GM18499 (cell line): Measurements from ENCODE around the gene ASTN1.

ENCODE experiments used
- ATAC-seq: cut with Tn5 transposase; IDR thresholded peaks from one replicate; pipeline ENCODE4 v1.9.1; 2021; ENCODE audit warnings: moderate number of reproducible peaks; ENCODE audit not compliant: insufficient read depth, unreplicated experiment

ASTN1 gene

DNA sequence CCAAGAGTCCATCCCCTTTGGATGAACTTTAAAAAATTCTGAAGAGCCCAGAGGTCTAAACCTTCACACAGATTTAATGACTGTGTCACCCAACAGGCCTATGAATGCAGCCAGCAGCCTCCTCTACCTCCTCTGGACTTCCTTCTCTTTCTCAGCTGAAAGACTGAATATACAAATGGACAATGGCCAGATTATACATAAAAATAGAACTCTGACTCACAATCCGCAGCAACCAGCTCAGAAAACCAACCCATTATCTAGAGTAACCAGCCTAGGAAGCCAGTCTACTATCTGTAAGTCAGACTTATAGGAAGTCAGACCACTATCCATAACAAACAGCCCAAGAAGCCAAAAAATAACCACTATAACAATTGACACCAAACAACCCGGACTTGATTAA lies 224.5 kb downstream of the ASTN1 start:
- no peak for ATAC-seq

DNA sequence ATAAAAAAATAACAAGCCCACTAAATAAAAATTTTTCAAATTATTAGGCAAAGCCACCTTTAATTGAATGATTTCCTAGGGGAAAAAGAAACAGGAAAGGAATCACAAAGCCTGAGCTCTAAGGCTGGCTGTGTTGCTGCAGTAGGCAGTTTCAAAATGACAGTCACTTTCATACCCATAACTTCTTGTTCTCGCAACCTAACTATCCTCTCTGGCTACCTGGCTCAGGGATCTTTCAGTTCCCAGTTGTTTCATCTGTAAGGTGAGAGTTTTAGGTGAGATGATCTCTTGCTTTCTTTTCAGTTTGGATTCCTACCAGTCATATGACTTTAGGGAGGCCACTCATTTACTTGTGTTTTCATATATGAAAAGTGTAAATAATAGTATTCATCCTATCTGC lies 226.1 kb downstream of the ASTN1 start:
- ATAC-seq = no peak

DNA sequence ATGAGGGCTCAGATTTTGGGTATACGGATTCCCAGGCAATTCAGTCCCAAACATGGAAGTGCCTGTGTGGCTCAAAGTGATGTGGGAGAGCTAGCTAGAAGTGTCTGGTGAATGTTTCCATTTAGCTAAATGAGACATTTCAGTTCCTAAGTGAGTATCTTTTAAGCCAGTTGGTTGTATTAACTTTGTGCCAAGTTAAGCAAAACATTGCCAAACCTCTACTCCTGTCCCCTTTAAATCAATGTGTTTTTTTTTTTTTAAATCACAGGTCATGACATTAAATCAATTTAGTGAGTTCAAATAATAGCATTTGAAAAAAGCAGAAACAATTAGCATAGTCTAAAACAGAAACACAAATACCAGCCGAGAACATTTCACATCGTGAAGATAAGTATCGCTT lies 230.1 kb downstream of the ASTN1 start:
- no peak for ATAC-seq

DNA sequence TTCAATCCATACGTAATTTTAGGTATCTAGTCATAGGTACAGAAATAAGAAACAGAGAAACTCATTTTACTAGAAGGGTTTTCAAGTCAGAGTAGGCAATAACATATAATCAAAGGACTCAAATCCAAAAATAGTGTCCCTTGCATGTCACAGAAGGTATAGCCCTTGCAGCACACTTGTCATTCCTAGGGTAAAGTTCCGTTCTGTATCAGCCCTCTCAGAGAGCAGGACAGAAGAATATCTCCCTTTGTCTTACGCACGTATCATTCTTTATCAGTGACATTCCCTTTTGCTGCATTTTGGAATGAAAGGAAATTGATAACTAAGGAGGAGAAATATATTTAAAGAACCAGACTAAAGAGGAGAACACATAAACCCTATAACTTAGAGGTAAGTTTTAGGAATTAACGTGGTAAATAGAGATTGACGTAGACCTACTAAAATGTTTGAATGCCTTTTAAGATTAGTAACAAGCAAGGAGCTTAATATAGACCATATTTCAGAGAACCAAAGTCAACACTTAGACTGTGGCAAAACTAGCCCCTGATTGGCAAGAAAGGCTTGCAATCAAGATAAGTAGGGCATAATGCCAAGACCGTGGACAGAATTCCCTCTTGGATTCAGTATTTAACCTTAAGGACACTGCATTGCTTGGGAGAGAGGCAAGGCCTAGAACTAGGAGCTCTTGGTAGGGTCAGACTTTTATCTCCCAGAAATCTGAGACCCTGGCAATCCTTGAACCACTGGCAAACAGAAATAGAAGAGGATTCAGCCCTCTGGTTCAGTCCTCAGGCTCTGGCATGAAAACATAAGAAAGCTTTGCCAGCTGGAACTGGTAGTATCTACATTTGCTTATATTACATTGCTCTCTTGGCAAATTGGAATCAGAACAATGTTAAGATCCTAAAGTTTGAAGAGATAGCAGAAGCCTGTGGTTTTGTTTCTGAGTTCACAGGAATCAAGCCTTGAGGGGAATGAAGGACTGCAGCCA lies 232.1 kb downstream of the ASTN1 start:
- no peak for ATAC-seq

DNA sequence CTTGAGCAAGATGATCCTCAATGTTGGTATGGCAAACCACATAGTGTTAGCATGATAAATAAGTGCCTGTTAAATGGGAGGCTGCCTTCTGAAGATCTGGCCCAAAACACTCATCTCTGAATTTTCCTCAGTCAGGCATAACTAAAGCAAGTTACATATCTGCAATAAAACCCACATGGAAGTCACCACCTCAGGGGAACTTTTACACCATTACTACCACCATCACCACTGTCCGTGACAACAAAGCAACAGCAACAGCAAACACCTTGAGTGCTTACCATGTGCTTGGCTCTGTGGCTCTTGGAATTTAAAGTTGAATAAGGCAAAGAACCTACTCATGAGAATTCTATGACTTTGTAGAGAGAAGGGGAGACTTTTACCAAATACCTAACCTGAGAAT lies 233.0 kb downstream of the ASTN1 start:
- ATAC-seq = no peak

DNA sequence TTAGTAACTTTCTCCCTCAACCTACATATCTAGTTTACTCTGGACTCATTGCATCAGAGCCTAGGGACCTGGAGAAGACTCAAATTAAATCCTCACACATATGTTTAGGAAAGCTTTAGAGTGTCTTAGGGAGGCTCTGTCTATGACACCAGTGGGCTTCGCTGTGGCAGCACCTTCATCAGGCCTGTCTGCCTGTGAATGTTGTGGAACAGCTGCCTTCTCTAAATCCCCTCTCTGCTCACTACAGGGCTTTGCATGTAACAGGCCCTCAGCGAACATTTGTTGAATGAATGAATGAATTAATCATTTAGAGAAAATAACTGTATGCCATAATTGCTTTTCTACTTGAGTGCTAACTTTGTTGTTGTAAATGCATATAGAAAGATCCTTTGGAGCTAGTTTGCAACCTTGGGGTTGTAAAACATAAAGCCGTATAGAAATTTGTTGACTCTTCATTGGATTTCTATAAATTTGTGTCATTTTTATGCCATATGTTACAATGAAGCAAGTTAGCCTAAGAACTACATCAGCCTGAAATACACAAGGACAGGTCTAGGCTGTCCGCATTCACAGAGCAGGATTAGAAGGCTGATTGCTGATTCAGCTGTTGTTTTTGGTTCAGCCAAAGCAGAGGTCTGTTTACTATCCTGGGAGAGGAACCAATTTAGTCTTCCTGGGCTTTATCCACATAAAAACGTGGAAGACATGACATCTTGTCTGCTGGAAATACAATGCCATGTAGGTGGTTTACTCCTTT lies 238.0 kb downstream of the ASTN1 start:
- no peak for ATAC-seq

DNA sequence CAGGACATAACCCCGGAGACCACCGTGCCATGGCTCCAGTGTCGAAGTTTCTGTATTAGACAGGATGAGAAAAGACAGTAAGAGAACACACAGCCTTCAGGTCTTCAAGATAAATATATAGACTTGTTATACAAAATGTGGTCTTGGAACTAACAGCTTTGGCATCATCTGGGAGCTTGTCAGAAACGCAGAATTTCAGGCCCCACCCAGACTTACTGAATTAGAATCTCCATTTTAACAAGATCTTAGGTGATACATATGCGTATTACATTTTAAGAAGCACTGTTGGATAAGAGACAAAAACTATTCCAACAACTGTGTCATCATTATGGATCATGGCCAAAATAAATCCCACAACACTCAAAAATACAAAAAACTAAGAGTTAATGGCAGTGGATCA lies 239.3 kb downstream of the ASTN1 start:
- ATAC-seq = no peak

DNA sequence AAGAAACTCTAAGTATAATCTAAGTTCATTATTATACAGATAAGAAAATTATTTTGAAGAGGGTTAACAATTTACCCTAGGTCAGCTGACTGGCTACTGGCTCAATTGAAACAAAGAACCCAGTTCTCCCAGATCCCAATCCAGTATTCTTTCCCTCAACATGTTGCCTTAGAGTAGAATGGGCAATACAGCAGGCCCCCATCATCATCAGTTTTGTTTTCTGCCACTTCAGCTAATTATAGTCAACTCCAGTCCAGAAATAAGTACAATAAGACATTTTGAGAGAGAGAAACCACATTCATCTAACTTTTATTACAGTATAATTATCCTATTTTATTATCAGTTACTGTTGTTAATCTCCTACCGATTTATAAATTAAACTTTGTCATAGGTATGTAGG lies 241.2 kb downstream of the ASTN1 start:
- ATAC-seq = no peak

DNA sequence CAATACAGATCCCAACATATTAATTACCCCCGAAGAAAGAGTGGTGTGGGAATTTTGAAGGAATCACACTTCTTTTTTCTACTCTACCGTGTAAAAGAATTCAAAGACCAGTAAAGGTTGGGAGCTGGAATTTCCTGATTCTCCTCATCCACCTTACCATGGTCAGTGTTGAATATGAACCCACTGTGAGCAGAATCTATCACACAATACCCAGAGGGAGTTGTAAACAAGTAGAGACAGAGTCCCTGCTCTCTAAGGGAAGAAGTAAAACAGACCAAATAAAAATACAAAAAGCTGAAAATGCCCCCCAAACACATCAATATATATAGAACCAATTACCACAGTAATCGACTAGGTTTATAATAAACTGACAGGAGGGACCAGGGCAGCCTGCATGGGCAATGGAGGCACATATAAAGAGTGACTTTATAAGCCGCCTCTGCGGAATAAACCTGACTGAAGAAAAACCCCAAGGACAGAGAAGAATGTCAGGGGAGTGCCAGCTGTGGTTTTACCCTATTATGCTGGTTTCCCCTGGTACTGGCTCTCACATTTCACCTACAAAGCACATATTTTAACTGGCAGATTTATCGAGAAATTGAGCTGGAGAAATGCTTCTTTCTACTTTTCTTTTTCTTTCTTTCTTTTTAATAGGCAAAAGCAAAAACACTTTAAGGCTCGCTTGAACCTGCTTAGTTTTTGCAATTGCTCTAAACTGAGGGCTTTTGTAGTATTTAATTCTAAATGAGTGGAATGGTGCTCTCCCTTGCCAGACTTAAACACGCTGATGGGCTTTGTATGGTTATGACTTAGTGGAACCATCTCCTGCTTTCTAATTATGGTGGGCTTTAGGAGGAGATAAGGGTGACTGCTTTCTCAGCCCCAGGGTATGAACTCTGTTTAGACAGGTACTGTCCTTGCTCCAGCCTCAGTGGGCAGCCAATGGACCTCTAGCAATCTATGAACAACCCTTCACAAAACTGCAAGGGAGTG lies 244.8 kb downstream of the ASTN1 start:
- ATAC-seq = no peak

DNA sequence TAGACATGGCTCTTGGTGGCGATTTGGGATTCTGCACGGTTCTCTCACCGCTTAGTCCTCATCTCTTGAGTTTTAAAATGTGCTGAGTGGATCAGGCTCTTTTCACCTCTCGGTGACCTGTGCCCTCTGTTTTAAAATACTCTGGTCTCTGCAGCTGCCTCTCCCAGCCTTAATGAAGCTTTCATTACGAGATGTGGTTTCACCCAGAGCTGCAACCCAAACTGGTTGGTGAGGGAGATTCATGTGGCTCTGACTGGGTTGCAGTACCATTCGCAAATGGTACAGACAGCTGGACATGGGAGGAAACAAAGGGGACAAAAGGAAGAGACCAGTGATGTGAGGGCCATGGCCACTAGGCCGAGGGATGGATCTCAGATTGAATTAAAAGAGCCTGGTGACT lies 258.9 kb downstream of the ASTN1 start:
- ATAC-seq = no peak

DNA sequence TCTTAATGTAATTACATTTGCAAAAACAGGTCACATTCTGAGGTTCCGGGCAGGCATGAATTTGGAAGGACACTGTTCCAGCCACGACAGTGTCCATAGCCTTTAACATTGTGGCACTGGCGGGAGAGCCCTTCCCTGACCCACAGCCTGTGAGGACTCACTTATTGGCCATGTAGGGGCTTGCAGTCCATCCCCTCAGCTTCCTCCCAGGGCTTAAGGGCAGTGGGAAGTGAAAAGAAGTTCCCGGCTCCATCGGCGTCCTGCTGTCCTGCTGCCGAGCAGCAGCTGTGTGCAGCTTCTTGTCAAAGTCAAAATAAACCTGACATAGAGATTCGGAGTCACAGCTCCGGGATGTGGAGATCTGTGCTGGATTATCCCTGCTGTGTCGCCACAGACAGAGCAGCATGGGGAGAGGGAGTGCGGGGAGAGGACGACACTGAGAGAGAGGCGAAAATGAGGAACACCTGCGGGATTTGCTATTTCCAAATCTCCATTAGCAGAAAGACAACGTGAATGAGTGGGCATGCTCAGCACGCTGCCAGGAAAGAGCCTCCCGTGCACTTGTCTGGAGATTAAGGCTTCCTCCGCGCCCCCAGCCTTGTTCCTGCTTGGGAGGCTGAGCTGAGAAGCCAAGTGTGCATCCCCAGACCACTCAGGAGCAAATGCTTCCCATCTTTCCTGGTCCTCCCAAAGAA lies 260.3 kb downstream of the ASTN1 start:
- no peak for ATAC-seq

DNA sequence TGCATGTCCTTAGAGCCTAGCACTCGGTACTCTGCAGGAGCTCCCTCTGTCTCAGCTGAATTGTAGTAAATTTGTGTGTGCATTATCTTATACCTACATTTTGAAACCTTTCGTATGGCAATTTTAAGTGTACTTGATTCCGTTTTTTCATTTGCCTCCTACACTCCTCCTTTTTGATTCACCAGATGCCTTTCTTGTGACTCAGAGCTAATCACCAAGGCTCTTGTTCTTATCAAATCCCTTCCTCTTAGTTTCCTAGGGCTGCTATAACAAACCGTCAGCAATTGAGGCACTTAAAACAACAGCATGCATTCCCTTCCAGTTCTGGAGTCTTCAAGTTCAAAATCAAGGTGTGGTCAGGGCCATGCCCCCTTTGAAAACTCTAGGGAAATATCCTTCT lies 261.0 kb downstream of the ASTN1 start:
- no peak for ATAC-seq

DNA sequence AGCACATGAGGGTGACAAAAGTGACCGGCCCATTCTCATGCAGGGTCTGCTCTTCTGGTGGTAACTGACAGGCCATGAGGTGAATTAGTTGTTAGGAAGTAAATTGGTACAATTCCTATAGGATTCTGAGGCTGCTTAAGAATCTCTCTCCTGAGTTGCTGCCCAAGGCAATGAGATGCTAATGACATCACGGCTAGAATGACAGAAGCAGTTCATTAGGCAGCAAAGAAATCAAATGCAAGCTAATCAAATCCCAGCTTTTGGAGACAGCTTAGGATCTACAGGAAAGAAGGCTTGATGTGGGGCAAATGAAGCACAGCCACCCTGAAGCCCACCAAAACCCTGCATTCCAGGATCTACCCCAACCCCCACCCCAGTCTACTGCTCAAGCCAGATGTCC lies 265.2 kb downstream of the ASTN1 start:
- ATAC-seq = no peak

DNA sequence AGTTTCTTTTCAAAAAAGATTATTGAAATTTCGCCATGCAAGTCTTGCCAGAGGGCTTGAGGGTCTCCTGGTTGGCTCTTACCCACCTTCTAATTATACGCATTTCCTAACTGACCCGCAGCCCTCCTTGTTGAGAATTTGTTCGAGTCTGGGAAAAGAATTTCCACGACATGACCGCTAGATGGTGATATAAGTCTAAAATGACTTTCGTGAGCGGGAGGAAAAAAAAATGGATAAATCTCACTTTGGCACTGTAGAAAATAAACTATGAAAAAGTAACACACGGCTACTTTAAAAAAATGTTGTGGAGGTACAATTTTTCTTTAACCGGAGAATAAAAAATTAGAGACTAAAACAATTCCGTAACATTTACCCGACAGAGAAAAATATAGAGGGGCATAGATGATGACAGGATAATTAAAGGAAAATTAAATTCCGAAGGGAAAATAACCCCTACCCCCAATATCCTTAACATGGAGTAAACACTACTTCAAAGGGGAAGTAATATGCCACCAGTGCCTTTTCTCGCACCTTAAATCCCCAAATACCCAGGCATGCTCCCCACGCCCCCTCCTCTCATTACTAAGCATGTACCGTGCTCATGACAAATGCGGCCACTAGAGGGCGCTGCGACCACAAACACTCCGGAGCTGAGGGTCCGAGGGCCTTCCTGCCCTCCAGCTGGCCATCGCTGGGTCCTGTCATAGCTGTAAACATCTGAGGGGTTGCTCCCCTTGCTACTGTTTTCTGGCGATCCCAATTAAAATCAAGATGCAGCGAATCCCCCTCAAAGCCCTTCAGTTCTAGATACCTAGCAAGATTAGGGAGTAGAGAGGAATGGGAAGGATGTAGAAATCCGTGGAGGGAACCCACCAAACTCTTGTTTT lies 266.9 kb downstream of the ASTN1 start:
- ATAC-seq = no peak

DNA sequence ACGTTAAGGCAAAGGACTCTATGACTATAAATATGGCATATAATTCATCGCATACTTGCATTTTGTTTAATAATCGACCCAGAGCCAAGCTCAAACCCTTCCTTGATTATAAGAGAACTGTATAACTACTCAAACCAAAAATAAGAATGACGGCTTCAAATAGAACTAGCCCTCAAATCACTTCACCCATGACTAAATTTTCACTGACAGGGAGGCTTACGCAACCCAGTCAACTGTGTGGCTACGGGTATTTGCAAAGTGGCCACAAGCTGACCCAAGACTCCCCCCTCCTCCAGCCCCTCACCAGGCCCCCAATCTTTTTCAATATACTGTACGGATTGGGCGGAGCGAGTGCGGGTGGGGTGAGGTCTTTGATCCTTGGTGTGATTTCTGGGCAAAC lies 268.3 kb downstream of the ASTN1 start:
- no peak for ATAC-seq

DNA sequence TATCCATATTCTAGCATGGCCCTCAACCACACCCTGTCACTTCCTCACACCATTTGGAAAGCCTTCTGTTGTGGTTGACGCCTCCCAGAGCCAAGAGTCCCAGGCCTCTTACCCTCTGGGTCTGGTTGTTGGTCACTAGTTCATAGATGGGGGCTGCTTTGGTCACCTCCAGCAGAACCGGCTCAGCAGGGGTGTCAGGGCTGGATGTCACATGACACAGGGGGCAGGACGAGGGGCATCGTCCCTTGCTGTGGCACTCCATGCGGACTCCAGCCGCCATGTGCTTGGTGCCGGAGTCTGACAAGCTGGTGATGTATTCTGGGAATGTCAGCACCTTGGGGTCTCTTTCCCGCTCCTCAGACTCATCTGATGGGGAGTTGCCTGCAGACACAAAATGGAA lies 270.1 kb downstream of the ASTN1 start:
- ATAC-seq = no peak

DNA sequence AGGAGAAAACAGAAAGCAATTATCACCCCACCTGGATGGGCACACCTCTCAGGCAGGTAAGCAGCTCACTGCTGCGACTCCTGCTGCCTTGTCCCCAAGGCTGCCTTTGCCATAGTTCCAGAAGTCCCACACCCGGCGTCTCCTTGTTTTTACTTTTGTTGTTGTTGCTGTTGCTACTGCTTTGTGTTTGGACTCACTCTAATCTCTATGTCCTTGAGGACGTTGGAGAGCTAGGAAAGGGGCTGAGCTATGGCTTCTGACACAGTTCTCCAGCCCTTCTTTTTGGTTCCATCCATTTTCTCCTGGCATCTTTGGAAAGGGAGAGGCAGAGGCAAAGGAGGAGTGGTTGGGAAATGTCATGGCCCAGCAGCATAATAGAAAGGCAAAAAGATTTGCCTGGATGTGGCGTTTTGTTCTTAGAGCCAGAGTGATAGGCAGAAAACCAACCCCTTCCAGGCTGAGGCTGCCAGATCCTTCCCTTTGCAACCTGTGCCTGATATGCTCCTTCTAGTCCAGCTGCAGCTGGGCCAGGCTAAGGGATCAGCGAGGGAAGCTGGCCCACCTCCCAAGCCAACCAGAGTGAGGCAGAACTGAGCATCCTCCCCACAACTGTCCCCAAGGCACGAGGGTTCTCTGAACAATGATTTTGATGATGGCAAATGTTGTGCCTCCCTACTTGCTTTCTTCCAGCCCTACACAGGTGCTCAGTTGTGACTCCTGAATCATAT lies 270.7 kb downstream of the ASTN1 start:
- ATAC-seq = no peak

DNA sequence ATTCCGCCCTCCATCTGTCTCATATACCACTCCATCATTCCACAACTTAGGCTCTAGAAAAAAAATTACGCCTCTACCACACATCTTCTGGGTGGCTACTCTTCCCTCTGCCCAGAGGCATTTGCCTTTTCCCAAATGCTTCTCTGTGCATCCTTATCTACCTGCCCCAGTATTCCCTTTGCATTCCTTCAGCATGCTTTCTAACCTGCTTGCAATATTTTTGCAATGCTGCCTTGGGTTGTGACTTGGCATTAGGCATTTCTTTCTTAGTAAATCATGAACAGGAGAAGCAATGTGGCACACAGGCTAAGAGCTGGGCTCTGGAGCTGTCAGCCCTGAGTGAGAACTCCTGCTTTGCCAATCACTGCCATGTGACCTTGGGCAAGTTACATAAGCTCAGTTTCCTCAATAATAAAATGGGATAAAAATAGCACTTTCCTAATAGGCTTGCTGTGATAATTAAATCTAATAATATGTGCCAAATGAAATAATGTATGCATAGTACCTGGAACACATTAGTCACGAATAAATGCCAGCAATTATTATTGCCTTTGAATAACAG lies 276.0 kb downstream of the ASTN1 start:
- no peak for ATAC-seq
